NCI-H2196 (cell line): Measurements from ENCODE around the gene RFX7.
A peak's percentile ranks its signal among the peaks of the same experiment; 100 is the strongest.

ENCODE experiments used
- DNase-seq: peaks from one replicate; lab custom pipeline; 2025; ENCODE audit not compliant: unreplicated experiment; lab: John Stamatoyannopoulos, UW

The RFX7 gene

DNA sequence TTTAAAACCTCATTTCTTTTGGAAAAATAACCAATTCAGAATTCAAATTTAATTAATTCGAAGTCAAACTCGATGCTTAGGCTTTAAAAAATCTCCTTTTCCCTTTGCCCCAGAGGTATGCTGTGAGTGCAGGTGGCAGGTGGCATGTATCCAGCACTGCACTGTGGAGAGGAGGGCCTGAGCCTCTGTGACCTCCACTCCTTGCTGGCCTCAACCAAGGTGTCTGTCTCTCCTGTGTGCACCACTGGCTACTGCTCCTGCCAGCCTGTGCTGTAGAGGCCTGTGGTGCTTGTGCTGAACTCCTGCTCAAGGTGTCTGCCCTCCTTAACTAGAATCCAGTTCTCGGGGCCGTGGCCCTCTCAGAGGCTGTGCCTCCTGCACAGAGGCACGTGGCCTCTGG, 194.1 kb downstream of the RFX7 start:
- DNase-seq, result no peak

DNA sequence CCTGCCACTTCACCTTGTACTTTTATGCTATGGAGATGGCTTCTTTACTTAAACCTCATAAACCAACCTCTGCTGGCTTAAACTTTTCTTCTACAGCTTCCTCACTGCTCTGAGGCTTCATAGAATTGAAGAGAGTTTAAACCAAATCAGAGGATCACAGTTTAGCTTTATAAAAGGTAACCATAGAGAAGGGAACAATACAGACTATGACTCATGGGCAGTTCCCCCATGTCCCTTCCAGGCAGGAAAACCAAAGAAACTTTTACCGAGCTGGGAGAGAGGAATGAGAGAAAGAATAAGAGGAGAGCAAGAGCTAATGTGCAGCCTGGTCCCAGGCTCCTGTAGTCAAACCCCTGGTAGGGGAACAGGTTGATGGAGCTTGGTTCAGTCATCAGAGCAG, 196.3 kb downstream of the RFX7 start:
- no peak for DNase-seq

DNA sequence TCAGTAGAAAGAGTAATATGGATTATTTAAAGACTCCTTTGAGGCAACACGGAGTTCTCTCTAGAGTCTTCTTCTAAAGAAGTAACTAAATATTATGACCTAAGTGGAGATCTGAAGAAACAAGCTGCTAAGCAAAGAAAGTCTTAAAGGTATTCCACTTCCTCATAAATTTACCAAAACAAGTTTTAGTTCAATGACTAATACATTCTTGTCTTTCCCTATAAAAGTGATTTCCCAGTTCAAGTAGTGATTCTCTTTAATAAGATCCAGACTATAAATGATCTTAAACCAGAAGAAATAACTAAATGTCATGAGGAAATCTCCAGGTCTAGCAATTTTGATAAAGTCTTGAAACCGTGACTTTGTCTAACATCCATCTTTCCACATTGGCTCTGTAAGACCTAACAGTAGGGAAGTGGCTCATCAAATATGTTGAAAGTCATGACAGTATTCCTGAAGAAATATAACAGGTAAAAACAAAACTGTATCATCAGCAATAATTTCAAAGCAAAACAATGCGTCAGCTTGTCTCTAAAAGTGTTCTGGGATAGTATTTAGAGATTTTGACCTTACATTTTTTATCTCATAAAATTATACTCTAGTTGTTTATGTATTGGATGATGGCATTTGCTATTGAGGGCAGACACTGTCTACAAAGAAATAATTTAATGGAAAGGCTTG, 198.5 kb downstream of the RFX7 start:
- no peak for DNase-seq

DNA sequence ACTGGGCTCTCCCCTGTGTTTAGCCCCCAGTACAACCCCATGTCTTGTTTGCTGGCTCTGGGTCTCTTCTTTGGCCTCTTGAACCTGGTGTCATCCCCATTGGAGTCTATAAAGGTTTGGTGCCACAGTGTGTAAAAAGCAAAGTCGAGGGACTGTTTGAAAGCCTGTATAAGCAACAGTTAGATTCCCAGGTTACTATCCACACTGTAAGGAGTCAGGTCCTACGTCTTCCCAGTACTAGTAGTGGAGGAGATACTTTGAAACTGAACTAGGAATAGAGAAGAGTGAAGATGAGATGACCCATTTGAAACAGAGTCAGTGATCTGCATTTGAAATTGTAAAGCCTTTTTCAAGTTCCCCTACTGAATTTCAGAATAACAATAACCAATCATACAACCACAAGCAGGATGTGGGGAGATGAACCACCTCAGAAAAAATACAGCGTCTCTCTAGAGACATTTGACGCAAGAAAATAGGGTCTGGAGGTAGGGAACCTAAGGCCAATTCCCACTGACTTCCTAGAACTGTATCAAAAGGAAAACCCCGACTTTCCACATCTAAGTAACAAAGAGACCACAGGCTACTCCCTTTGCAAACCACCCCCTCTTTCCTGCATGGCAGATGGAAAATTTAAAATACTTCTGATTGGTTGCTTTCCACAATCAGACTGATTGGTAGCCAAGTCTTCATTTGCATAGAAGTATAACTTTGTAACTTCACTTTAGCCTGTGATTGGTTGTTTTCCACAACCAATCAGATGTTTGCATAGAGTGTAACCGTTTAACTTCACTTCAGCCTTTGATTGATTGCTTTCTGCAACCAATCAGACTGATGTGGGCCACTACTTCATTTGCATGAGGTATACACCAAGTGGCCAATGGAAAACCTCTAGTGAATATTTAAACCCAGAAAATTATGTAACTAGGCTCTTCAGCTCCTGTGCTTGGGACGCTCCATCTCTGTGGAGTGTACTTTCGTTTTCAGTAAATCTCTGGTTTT, 200.4 kb downstream of the RFX7 start:
- DNase-seq, result no peak

DNA sequence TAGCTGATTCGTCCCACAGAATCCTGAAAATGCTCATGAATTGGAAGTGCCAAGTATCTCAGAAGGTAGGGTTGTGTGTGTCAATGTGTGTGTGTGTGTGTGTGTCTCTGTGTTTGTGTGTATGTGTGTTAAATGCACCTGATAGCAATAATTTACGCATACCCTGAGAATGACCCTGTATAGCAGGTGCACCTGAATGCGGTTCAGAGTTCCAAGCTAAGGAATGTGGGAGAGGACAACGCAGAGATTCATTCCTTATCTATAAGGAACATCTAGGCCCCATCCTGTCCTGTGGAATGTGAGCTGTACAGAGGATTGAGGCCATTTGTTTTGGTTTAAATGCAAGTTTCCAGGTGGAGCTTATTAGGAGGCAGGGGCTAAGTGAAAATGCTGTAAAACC, 201.2 kb downstream of the RFX7 start:
- DNase-seq, result no peak

DNA sequence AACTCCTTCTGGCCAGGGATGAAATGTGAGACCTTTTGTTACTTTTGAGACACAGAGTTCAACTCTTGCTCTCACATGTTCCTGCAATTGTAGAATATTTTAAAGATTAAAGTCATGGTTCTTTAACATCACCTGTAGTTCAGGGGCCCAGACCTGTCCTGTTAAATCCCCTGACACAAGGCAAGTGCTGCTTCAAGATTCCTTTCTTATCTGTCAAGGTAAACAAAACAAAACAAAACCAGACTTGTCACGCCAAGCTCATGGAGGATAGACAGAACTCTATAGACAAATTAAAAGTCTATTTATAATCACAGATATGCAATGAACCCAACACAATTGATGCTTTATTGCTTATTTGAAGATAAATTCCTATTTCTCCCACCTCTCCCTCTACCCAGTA, 201.6 kb downstream of the RFX7 start:
- DNase-seq, result no peak

DNA sequence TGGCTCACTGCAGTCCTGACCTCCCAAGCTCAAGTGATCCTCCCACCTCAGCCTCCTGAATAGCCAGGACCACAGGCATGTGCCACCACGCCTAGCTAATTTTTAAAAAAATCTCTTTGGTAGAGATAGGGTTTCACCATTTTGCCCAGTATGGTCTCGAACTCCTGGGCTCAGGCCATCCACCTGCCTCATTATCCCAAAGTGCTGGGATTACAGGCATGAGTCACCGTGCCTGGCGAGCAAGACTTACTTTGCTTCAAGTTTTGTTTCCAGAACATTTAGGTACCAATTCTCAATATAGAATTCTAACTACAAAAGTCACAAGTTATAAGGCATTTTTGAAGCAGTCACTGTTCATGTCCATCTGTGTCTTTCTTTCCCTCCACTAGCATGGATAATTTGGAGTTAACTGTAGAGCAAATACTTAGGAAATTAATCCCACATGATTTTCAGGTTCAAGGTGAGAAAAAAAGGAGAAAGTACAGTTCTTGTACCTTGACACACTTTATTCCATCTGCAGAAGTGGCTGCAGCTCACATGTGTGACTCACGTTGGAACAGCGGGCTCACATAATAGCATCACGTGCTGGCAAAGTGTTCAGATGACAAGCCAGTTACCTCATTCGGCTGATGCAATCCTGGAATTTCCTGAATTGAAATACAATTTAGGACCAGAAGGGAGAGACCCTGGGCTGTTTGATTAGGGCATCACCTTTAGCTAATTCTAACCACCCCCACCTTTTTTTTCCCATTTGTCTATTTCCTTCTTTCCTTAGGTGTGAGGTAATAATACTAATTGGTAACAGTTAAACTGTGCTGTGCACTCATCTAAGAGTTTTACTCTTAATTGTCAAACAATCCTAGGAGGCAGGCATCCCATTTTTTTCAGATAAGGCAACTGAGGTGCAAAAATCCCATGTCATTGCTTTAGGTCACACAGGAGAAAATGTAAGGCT, 203.3 kb downstream of the RFX7 start:
- DNase-seq, result peak; percentile 71

DNA sequence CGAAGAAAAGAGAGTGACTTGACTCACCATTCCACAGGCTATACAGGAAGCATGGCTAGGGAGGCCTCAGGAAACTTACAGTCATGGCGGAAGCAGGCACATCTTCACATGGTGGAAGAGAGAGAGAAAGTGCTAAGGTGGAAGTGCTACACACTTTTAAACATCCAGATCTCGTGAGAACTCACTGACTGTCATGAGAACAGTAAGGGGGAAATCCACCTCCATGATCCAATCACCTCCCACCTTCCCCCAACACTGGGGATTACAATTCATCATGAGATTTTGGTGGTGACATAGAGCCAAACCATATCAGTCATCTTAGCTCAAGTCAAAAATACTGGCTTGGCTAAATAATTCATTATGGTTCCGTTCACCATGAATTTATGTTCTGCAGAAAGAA, 205.0 kb downstream of the RFX7 start:
- DNase-seq, result no peak

DNA sequence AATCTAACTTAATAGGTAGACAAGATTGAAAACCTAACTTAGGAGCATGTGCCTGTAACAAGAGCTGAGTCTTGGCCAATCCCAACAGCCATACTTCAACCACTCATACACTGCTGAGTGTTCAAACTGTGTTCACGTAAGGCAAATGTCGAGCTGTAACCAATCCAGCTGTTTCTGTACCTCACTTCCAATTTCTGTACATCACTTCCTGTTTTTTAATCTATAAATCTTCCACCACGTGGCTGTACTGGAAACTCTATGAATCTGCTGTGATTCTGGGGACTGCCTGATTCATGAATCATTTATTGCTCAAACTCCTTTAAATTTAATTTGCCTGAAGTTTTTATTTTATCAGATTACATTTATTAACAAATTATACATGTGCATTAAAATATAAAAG, 205.7 kb downstream of the RFX7 start:
- no peak for DNase-seq
